Type B pancreatic cell (in vitro differentiated cells): ENCODE results near the gene NRAP. TPM values are rescaled to one million over a fixed set of nuclear protein-coding genes. Genes with fewer than 3 reads are reported as not detected.
A peak's percentile ranks its signal among the peaks of the same experiment; 100 is the strongest.

Experiments
- DNase-seq: peaks from one replicate; pipeline ENCODE4 v3.0.0; 2021; ENCODE audit warnings: mixed read lengths; ENCODE audit not compliant: unreplicated experiment; ENCODE audit errors: extremely low spot score
- H3K27ac Mint-ChIP-seq: 2 replicates; pipeline ENCODE4 v1.8.0; 2021; ENCODE audit warnings: mild to moderate bottlenecking, mixed read lengths
- H3K27me3 Mint-ChIP-seq: 2 replicates; pipeline ENCODE4 v1.8.0; 2021; ENCODE audit warnings: mixed read lengths
- H3K36me3 Mint-ChIP-seq: 2 replicates; pipeline ENCODE4 v1.8.0; 2021; ENCODE audit warnings: mixed read lengths
- H3K4me1 Mint-ChIP-seq: one replicate; pipeline ENCODE4 v1.8.0; 2021; ENCODE audit warnings: mixed read lengths; ENCODE audit not compliant: unreplicated experiment
- H3K4me3 Mint-ChIP-seq: 2 replicates; pipeline ENCODE4 v1.8.0; 2021; ENCODE audit warnings: mild to moderate bottlenecking, mixed read lengths
- H3K9me3 Mint-ChIP-seq: 2 replicates; pipeline ENCODE4 v1.8.0; 2021; ENCODE audit warnings: mixed read lengths
- CTCF ChIP-seq: fragments of 200-600 bp; sonication (generic); conservative IDR thresholded peaks from 2 replicates; pipeline ENCODE4 v1.5.0; 2021; ENCODE audit warnings: antibody characterized with exemption, mild to moderate bottlenecking
- total RNA-seq: library from RNA; stranded (reverse); gene quantifications from 2 replicates; pipeline ENCODE4 v1.2.1, GENCODE V29; 2021; ENCODE audit warnings: low replicate concordance

The NRAP gene
- total RNA-seq, 1 donor from 2014 or later: not detected

DNA sequence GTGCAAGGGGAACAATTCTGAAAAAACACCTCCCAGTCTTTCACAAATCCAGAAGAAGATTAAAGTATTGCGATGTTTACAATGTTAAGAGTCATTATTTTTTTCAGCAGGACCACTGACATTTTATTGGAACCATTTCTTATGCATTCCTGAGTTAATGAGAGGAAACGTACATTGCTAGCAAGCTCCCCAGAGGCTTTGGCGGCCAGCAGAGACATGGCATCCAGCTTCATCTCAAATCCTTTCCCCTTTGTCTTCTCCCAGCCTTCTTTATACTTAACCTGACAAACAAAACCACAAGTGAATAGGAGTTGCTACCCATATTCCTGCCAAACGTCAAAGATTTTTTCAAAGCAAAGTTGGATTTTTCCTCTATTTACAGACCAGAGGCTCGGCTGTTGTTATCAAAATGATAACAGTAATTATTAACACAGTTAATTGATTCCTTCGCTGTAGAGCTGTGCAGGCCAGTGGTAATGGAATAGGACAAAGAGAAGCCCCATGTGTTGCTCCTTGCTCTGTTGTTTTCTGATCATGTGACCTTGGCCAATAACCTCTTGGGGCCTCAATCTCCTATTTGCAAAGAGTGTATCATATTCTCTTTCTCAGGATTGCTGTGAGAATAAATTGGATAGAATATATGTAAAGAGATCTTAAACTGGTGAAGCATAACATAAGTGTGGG is 32.0 kb downstream of the NRAP start:
- no peak for TF ChIP-seq CTCF
- peak overlapping the region; percentile 39 for H3K27ac Mint-ChIP-seq

GRCh38 chr10:113630929-113631533 is 32.8 kb downstream of the NRAP start:
- Mint-ChIP-seq H3K27me3 (peaks cover 2% of the 10 kb centered on the region), H3K9me3 (peaks cover 4% of the 10 kb centered on the region), H3K4me1 (peaks cover 15% of the 10 kb centered on the region), H3K4me3 (no peak overlapping the region), H3K36me3 (no peaks in the 10 kb centered on the region), H3K27ac (no peak overlapping the region)
- DNase-seq: no peak
- no peak for TF ChIP-seq CTCF

More for the DNA sequence above, 32.0 kb downstream of the NRAP start:
- no peak for DNase-seq
- Mint-ChIP-seq H3K4me1 (peaks cover 15% of the 10 kb centered on the region), H3K4me3 (no peak overlapping the region), H3K27me3 (no peaks in the 10 kb centered on the region), H3K9me3 (peaks cover 5% of the 10 kb centered on the region), H3K36me3 (no peaks in the 10 kb centered on the region)

DNA sequence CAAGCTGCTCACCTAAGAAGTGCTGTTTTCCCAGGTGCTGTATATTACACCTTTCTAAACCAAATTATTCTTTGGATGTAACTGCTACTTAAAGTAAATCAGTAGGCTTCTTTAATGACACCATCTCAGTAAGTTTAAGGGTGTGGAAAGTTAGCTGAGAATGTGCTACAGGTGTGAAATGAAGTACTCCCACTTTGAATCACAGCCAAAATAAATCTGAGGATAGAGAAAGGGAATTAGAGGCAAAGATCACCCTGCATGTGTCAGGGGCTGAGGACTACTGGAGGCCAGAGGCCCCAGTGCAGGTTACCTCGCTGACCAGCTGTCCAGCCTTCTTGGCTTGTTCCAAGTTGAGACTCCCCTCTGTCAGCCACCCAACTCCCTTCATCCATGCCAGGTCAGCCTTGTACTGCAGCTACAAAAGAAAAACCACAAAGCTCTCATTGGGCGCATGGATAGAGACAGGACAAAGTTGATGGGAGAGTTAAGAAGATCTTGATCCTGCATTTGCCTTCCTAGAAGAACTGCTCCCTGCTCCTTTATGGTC is 35.2 kb downstream of the NRAP start:
- Mint-ChIP-seq H3K4me3 (no peak overlapping the region), H3K27me3 (peaks cover 18% of the 10 kb centered on the region), H3K27ac (no peak overlapping the region), H3K9me3 (no peaks in the 10 kb centered on the region), H3K4me1 (peaks cover 15% of the 10 kb centered on the region), H3K36me3 (no peaks in the 10 kb centered on the region)
- no peak for TF ChIP-seq CTCF
- DNase-seq: no peak

DNA sequence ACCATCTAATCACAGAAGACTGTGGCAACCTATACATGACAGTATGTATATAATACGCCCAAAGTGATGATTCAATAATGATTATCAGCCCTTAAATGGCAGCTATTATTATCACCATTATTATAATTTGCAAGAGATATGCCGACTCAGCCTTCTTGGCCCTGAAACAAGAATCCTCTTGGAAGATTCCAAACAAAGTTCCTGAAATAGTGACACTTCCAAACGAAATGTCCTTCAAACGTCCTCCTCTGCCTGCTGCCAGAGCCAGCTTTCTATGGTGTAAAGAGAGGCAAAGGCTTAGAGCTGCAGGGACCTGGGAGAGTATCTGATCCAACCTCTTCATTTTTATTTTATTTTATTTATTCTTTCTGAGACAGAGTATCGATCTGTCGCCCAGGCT is 36.0 kb downstream of the NRAP start:
- Mint-ChIP-seq H3K27ac (no peak overlapping the region), H3K4me3 (no peak overlapping the region), H3K27me3 (peaks cover 21% of the 10 kb centered on the region), H3K36me3 (no peaks in the 10 kb centered on the region), H3K4me1 (peaks cover 15% of the 10 kb centered on the region), H3K9me3 (no peaks in the 10 kb centered on the region)
- TF ChIP-seq CTCF: no peak
- no peak for DNase-seq

- Mint-ChIP-seq H3K27me3 (peaks cover 30% of the 10 kb centered on the region), H3K36me3 (no peaks in the 10 kb centered on the region), H3K4me1 (peaks cover 6% of the 10 kb centered on the region), H3K9me3 (no peaks in the 10 kb centered on the region), H3K27ac (no peak overlapping the region), H3K4me3 (no peak overlapping the region)
- no peak for TF ChIP-seq CTCF
- no peak for DNase-seq
Measured at GRCh38 chr10:113626809-113627355, 37.0 kb downstream of the NRAP start.
